Measurements from ENCODE around the gene EMX1.

GRCh38 chr2:72944804-72945449, 27.6 kb downstream of the EMX1 start:
- no peak for TF ChIP-seq EZH2 (IDR thresholded peaks at IDR 0.05)
- no peak for TF ChIP-seq POLR2AphosphoS5 (IDR thresholded peaks at IDR 0.05; ENCODE audit: borderline replicate concordance, low read depth, low read length)

Measured in SK-N-MC (cell line).